Bronchial epithelial cell (primary cell): ENCODE measurements around the gene IFI27L2. TPM values are rescaled to one million over a fixed set of nuclear protein-coding genes. Genes with fewer than 3 reads are reported as not detected.
"Not testable (repeated sequence)": the region's sequence is repeated elsewhere in the genome, so short reads cannot be mapped to it uniquely, and the experiment has no call there.

ENCODE experiments used
- DNase-seq: peaks from one replicate; pipeline ENCODE4 v3.0.0-alpha.2; 2010; ENCODE audit warnings: low read depth
- FAIRE-seq: peaks from 2 replicates; lab custom pipeline; 2011; peaks lifted over from hg19 to GRCh38; lab: Jason Lieb, UNC
- H3K27me3 ChIP-seq: 2 replicates; pipeline ENCODE4 v1.5.1; 2011; ENCODE audit warnings: low read length; ENCODE audit not compliant: control insufficient read depth, insufficient read depth
- H3K36me3 ChIP-seq: 2 replicates; pipeline ENCODE4 v1.5.1; 2011; ENCODE audit warnings: low read length; ENCODE audit not compliant: control insufficient read depth, insufficient read depth
- H3K4me3 ChIP-seq: 2 replicates; pipeline ENCODE4 v1.5.1; 2011; ENCODE audit warnings: mild to moderate bottlenecking, low read depth, low read length, control low read depth
- CTCF ChIP-seq: IDR thresholded peaks from 2 replicates; pipeline ENCODE4 v1.5.1; 2011; ENCODE audit warnings: mild to moderate bottlenecking, moderate library complexity, low read length, control low read depth, inconsistent platforms; ENCODE audit not compliant: insufficient read depth, severe bottlenecking
- total RNA-seq: library from RNA; depleted of rRNA; stranded (reverse); fragments of >200 nt; gene quantifications from 2 replicates; pipeline ENCODE4 v1.2.1, GENCODE V29; 2014

The IFI27L2 gene
- total RNA-seq, 1 donor from 2014 or later = 44.5 TPM

- FAIRE-seq (no peak), DNase-seq (no peak)
- H3K36me3 ChIP-seq = no peaks in the 10 kb centered on the region
Measured at GRCh38 chr14:94161058-94161457, 31.7 kb upstream of the IFI27L2 start.

GRCh38 chr14:94158239-94158883 lies 29.0 kb upstream of the IFI27L2 start:
- H3K36me3 ChIP-seq = no peaks in the 10 kb centered on the region
- H3K4me3 ChIP-seq = no peak overlapping the region
- no peaks in the 10 kb centered on the region for H3K27me3 ChIP-seq
- DNase-seq (peak; percentile 14), FAIRE-seq (no peak)
- no peak for TF ChIP-seq CTCF

More at GRCh38 chr14:94161058-94161457, 31.7 kb upstream of the IFI27L2 start:
- TF ChIP-seq CTCF = no peak
- H3K27me3 ChIP-seq = peaks cover 6% of the 10 kb centered on the region
- H3K4me3 ChIP-seq = no peak overlapping the region

- FAIRE-seq = no peak
Measured at GRCh38 chr14:94157197-94157596, 27.8 kb upstream of the IFI27L2 start.

GRCh38 chr14:94156143-94156542 lies 26.7 kb upstream of the IFI27L2 start:
- H3K4me3 ChIP-seq, FAIRE-seq, H3K36me3 ChIP-seq, H3K27me3 ChIP-seq, DNase-seq: not testable (repeated sequence)

More at GRCh38 chr14:94157197-94157596, 27.8 kb upstream of the IFI27L2 start:
- H3K36me3 ChIP-seq = no peaks in the 10 kb centered on the region
- H3K4me3 ChIP-seq = no peak overlapping the region
- TF ChIP-seq CTCF = no peak
- H3K27me3 ChIP-seq = no peaks in the 10 kb centered on the region
- DNase-seq = no peak

- no peak for FAIRE-seq
- no peaks in the 10 kb centered on the region for H3K36me3 ChIP-seq
- H3K4me3 ChIP-seq = no peak overlapping the region
- DNase-seq = no peak
- H3K27me3 ChIP-seq = no peaks in the 10 kb centered on the region
- no peak for TF ChIP-seq CTCF
Measured at GRCh38 chr14:94153750-94154342, 24.4 kb upstream of the IFI27L2 start.

GRCh38 chr14:94152676-94153075 lies 23.3 kb upstream of the IFI27L2 start:
- DNase-seq (peak; percentile 68), FAIRE-seq (no peak)
- Histone ChIP-seq H3K36me3 (no peaks in the 10 kb centered on the region), H3K4me3 (no peak overlapping the region), H3K27me3 (no peaks in the 10 kb centered on the region)
- no peak for TF ChIP-seq CTCF
